ENCODE results near the gene HGD. TPM values are rescaled to one million over a fixed set of nuclear protein-coding genes. Genes with fewer than 3 reads are reported as not detected.
A peak's percentile ranks its signal among the peaks of the same experiment; 100 is the strongest.

Gene HGD
- total RNA-seq, 2 experiments from 2014 or later = 2.0 to 2.9 TPM

DNA sequence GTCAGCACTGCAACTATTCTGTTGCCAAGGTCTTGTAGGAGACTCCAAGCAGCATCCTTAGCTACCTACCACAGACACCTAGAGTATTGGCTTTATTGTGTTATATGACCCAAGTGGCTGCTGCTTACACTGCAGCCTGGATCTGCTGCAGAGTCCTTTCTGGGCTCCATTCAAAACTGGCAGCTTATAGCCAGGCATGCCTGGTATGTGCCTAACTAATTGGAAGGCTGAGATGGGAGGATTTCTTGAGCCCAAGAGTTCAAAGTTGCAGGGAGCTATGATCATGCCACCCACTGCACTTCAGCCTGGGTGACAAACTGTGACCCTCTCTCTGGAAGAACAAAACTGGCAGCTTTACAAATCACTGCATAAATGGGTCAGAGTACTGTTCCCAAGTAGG, 77.3 kb downstream of the HGD start:
- H3K27me3 Mint-ChIP-seq = peaks cover 3% of the 10 kb centered on the region
- peaks cover 24% of the 10 kb centered on the region for H3K36me3 ChIP-seq (ENCODE audit: insufficient read depth, low read length)
- H3K4me1 ChIP-seq (ENCODE audit: insufficient read depth, low read length) = no peaks in the 10 kb centered on the region
- H3K4me1 Mint-ChIP-seq (ENCODE audit: low read depth) = no peaks in the 10 kb centered on the region
- TF ChIP-seq, protein P1, sequence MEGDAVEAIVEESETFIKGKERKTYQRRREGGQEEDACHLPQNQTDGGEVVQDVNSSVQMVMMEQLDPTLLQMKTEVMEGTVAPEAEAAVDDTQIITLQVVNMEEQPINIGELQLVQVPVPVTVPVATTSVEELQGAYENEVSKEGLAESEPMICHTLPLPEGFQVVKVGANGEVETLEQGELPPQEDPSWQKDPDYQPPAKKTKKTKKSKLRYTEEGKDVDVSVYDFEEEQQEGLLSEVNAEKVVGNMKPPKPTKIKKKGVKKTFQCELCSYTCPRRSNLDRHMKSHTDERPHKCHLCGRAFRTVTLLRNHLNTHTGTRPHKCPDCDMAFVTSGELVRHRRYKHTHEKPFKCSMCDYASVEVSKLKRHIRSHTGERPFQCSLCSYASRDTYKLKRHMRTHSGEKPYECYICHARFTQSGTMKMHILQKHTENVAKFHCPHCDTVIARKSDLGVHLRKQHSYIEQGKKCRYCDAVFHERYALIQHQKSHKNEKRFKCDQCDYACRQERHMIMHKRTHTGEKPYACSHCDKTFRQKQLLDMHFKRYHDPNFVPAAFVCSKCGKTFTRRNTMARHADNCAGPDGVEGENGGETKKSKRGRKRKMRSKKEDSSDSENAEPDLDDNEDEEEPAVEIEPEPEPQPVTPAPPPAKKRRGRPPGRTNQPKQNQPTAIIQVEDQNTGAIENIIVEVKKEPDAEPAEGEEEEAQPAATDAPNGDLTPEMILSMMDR (IDR thresholded peaks at IDR 0.05) = no peak
- DNase-seq (no peak), ATAC-seq (ENCODE audit: poor library complexity) (no peak)
- no peak overlapping the region for H3K4me3 ChIP-seq (ENCODE audit: low read length)
- H3K36me3 Mint-ChIP-seq (ENCODE audit: low read depth) = peaks cover 34% of the 10 kb centered on the region
- H3K27ac Mint-ChIP-seq = no peak overlapping the region
- no peaks in the 10 kb centered on the region for H3K27me3 ChIP-seq (ENCODE audit: control insufficient read depth in 1 of 2, insufficient read depth in 2 of 2, low read length in 2 of 2)
- H3K9me3 Mint-ChIP-seq = no peaks in the 10 kb centered on the region
- ChIA-PET CTCF (interaction anchor here (1.4 kb wide), 1 partner anchor 46 kb away, joined by 4 read pairs; no protein-coding TSS in a partner anchor), POLR2A (no interaction called here)
- no peak overlapping the region for H3K27ac ChIP-seq (ENCODE audit: low read depth in 1 of 2, low read length in 2 of 2)
- intact Hi-C loops (cut with DNase I, micrococcal nuclease) = no loop called here
- H3K9me3 ChIP-seq (ENCODE audit: control insufficient read depth in 1 of 2, insufficient read depth in 1 of 2, low read length in 2 of 2) = no peaks in the 10 kb centered on the region
- no peak overlapping the region for H3K4me3 Mint-ChIP-seq

DNA sequence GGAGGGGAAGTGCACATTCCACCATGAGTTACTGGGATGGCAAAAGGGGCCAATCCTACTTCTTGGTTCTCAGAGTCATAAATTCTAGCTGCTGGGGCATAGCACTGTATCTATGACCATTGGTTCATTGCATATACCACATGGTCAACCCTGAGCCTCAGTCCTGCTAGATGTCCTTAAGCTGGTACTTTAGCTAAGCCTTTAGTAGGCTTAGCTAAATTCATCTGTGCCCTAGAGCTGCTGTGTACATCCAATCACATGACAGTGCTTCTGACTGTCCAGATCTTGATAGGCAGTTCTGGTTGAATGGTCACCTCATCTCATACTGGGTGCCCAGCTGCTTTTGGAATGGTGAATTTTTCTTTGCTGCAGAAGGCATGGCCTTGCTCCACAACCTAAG, 77.7 kb downstream of the HGD start:
- H3K27ac Mint-ChIP-seq = no peak overlapping the region
- H3K27ac ChIP-seq (ENCODE audit: low read depth in 1 of 2, low read length in 2 of 2) = no peak overlapping the region
- ChIA-PET CTCF (interaction anchor here (1.4 kb wide), 1 partner anchor 45 kb away, joined by 4 read pairs; no protein-coding TSS in a partner anchor), POLR2A (no interaction called here)
- no peak overlapping the region for H3K4me3 ChIP-seq (ENCODE audit: low read length)
- peaks cover 2% of the 10 kb centered on the region for H3K4me1 ChIP-seq (ENCODE audit: insufficient read depth, low read length)
- no peaks in the 10 kb centered on the region for H3K27me3 ChIP-seq (ENCODE audit: control insufficient read depth in 1 of 2, insufficient read depth in 2 of 2, low read length in 2 of 2)
- peaks cover 3% of the 10 kb centered on the region for H3K27me3 Mint-ChIP-seq
- no peak overlapping the region for H3K4me3 Mint-ChIP-seq
- no peaks in the 10 kb centered on the region for H3K9me3 ChIP-seq (ENCODE audit: control insufficient read depth in 1 of 2, insufficient read depth in 1 of 2, low read length in 2 of 2)
- ATAC-seq (ENCODE audit: poor library complexity) = no peak
- no peaks in the 10 kb centered on the region for H3K4me1 Mint-ChIP-seq (ENCODE audit: low read depth)
- TF ChIP-seq, protein P1 (IDR thresholded peaks at IDR 0.05) = no peak
- peaks cover 34% of the 10 kb centered on the region for H3K36me3 Mint-ChIP-seq (ENCODE audit: low read depth)
- no peaks in the 10 kb centered on the region for H3K9me3 Mint-ChIP-seq
- H3K36me3 ChIP-seq (ENCODE audit: insufficient read depth, low read length) = peaks cover 25% of the 10 kb centered on the region
- intact Hi-C loops (cut with DNase I, micrococcal nuclease) = no loop called here
- no peak for DNase-seq

DNA sequence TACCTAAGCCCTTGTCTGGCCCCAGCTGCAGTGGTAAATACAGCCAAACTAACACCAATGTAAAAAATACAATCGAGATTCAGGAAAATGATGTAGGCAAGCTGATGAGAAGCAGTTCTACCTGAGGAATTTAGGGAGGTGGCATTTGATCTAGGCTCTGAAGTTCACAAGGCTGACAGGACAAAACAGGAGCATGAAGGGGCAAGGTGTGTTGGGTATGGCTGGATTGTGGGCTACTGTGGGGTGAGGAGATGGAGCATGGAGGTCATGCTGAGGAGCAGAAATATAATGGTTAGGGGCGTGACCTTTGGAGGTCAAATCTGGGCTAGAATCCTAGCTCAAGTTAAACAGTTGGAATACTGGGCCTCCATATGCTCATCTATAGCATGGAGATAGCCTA, 79.4 kb downstream of the HGD start:
- Histone ChIP-seq H3K36me3 (ENCODE audit: insufficient read depth, low read length) (peaks cover 41% of the 10 kb centered on the region), H3K4me3 (ENCODE audit: low read length) (no peak overlapping the region), H3K27me3 (ENCODE audit: control insufficient read depth in 1 of 2, insufficient read depth in 2 of 2, low read length in 2 of 2) (no peaks in the 10 kb centered on the region), H3K4me1 (ENCODE audit: insufficient read depth, low read length) (peaks cover 14% of the 10 kb centered on the region), H3K9me3 (ENCODE audit: control insufficient read depth in 1 of 2, insufficient read depth in 1 of 2, low read length in 2 of 2) (no peaks in the 10 kb centered on the region), H3K27ac (ENCODE audit: low read depth in 1 of 2, low read length in 2 of 2) (no peak overlapping the region)
- ChIA-PET CTCF (no interaction called here), POLR2A (no interaction called here)
- H3K4me1 Mint-ChIP-seq (ENCODE audit: low read depth) = no peaks in the 10 kb centered on the region
- intact Hi-C loops (cut with DNase I, micrococcal nuclease) = no loop called here
- no peak overlapping the region for H3K4me3 Mint-ChIP-seq
- ATAC-seq (ENCODE audit: poor library complexity) (no peak), DNase-seq (no peak)
- TF ChIP-seq, protein P1 (IDR thresholded peaks at IDR 0.05) = no peak
- peaks cover 34% of the 10 kb centered on the region for H3K36me3 Mint-ChIP-seq (ENCODE audit: low read depth)
- H3K27ac Mint-ChIP-seq = peak overlapping the region; percentile 38
- no peaks in the 10 kb centered on the region for H3K27me3 Mint-ChIP-seq
- H3K9me3 Mint-ChIP-seq = no peaks in the 10 kb centered on the region
